Epithelial cell of proximal tubule (primary cell): Measurements from ENCODE around the gene CALML3. TPM values are rescaled to one million over a fixed set of nuclear protein-coding genes. Genes with fewer than 3 reads are reported as not detected.

ENCODE experiments used
- DNase-seq: peaks from one replicate; pipeline ENCODE4 v3.0.0-alpha.2; 2011; ENCODE audit warnings: low read depth
- H3K4me3 ChIP-seq: 2 replicates; pipeline ENCODE4 v1.5.1; 2011; ENCODE audit warnings: low read depth, mild to moderate bottlenecking, low read length
- CTCF ChIP-seq: conservative IDR thresholded peaks from 2 replicates; pipeline ENCODE4 v1.5.1; 2012; ENCODE audit warnings: low read depth, mild to moderate bottlenecking, low read length
- total RNA-seq: library from RNA; depleted of rRNA; stranded (reverse); fragments of >200 nt; gene quantifications from 2 replicates; pipeline ENCODE4 v1.2.3, GENCODE V29; 2015

The CALML3 gene
- total RNA-seq, 1 donor from 2014 or later: not detected

- DNase-seq: no peak
- H3K4me3 ChIP-seq: no peak overlapping the region
- no peak for TF ChIP-seq CTCF
Measured at GRCh38 chr10:5559642-5560141, 34.9 kb downstream of the CALML3 start.

GRCh38 chr10:5560142-5560816 is 35.5 kb downstream of the CALML3 start:
- TF ChIP-seq CTCF: no peak
- H3K4me3 ChIP-seq: no peak overlapping the region
- DNase-seq: no peak

- no peak for TF ChIP-seq CTCF
- no peak overlapping the region for H3K4me3 ChIP-seq
- no peak for DNase-seq
Measured at GRCh38 chr10:5560817-5561703, 36.3 kb downstream of the CALML3 start.

GRCh38 chr10:5561704-5562645 is 37.2 kb downstream of the CALML3 start:
- no peak for TF ChIP-seq CTCF
- no peak overlapping the region for H3K4me3 ChIP-seq
- no peak for DNase-seq

GRCh38 chr10:5563321-5563961 is 38.7 kb downstream of the CALML3 start:
- H3K4me3 ChIP-seq: no peak overlapping the region
- TF ChIP-seq CTCF: no peak
- no peak for DNase-seq

- no peak overlapping the region for H3K4me3 ChIP-seq
- TF ChIP-seq CTCF: no peak
- DNase-seq: no peak
Measured at GRCh38 chr10:5563991-5564536, 39.3 kb downstream of the CALML3 start.
